GM12878 (cell line): ENCODE measurements around the gene TBC1D12. TPM values are rescaled to one million over a fixed set of nuclear protein-coding genes. Genes with fewer than 3 reads are reported as not detected.

ENCODE experiments used
- ATAC-seq: fragments of 200-7000 bp; cut with Tn5 transposase; 3 replicates; pipeline ENCODE4 v1.9.1; 2020; ENCODE audit warnings: mild to moderate bottlenecking, moderate library complexity
- BruUV-seq: library from RNA; stranded (reverse); fragments of 400-500 nt; replicated peaks from 2 replicates; lab custom pipeline; 2021; lab: Mats Ljungman, UMichigan
- CTCF ChIA-PET: fragments of 300-600 bp; sonication (Branson Sonifier 250); formaldehyde crosslinking; extraction: SDS; loops from one replicate; lab custom pipeline; 2021; ENCODE audit warnings: inconsistent platforms; lab: Yijun Ruan, JAX
- POLR2A ChIA-PET: fragments of 350-600 bp; formaldehyde crosslinking; extraction: SDS; loops from one replicate; lab custom pipeline; 2021; ENCODE audit warnings: inconsistent platforms; lab: Charles Lee
- RAD21 ChIA-PET: fragments of 300-600 bp; sonication (Branson Sonifier 250); formaldehyde crosslinking; loops from one replicate; lab custom pipeline; 2023; ENCODE audit warnings: antibody characterized with exemption; ENCODE audit not compliant: unreplicated experiment; lab: Charles Lee
- SMC1A ChIA-PET: fragments of 300-600 bp; sonication (Branson Sonifier 250); formaldehyde crosslinking; loops from one replicate; lab custom pipeline; 2023; ENCODE audit not compliant: unreplicated experiment, uncharacterized antibody; lab: Charles Lee
- DNase-seq: peaks from one replicate; pipeline ENCODE4 v3.0.0-alpha.2; 2011; ENCODE audit warnings: low read depth, low spot score
- FAIRE-seq: peaks from 3 replicates; lab custom pipeline; 2011; peaks lifted over from hg19 to GRCh38; lab: Jason Lieb, UNC
- H2AFZ ChIP-seq: 2 replicates; pipeline ENCODE4 v1.6.0; 2011; ENCODE audit warnings: low read depth, low read length, control low read depth; ENCODE audit not compliant: control insufficient read depth
- H3K27ac ChIP-seq: 2 replicates; pipeline ENCODE4 v1.5.1; 2011; ENCODE audit warnings: control low read depth; ENCODE audit not compliant: control insufficient read depth, insufficient read depth
- H3K27me3 ChIP-seq, 2 experiments: replicated peaks in 1 of 2; 2 replicates each; pipeline versions ENCODE4 v1.6.0 to v1.6.1; 2011; ENCODE audit warnings: low read length in 1 of 2; ENCODE audit not compliant: control insufficient read depth in 2 of 2, insufficient read depth in 2 of 2
- H3K36me3 ChIP-seq, 2 experiments: 2 replicates each; pipeline ENCODE4 v1.5.1; 2011; ENCODE audit warnings: low read length in 1 of 2; ENCODE audit not compliant: control insufficient read depth in 2 of 2, insufficient read depth in 2 of 2
- H3K4me1 ChIP-seq: 2 replicates; pipeline ENCODE4 v1.6.1; 2011; ENCODE audit warnings: mild to moderate bottlenecking, low read length, moderate library complexity, mixed read lengths; ENCODE audit not compliant: control insufficient read depth, insufficient read depth
- H3K4me2 ChIP-seq: 2 replicates; pipeline ENCODE4 v1.6.0; 2011; ENCODE audit warnings: control low read depth; ENCODE audit not compliant: control insufficient read depth, insufficient read depth
- H3K4me3 ChIP-seq: fragments of 200-600 bp; sonication (generic); 2 replicates; pipeline ENCODE4 v1.5.1; 2016
- H3K79me2 ChIP-seq: 2 replicates; pipeline ENCODE4 v1.6.0; 2011; ENCODE audit warnings: low read length; ENCODE audit not compliant: control insufficient read depth, insufficient read depth
- H3K9ac ChIP-seq: 2 replicates; pipeline ENCODE4 v1.8.0; 2011; ENCODE audit warnings: low read length, control low read depth, mixed read lengths; ENCODE audit not compliant: control insufficient read depth, insufficient read depth
- H3K9me3 ChIP-seq: replicated peaks from 3 replicates; pipeline ENCODE4 v1.5.1; 2011; ENCODE audit warnings: mild to moderate bottlenecking, low read length; ENCODE audit not compliant: control insufficient read depth, insufficient read depth
- H4K20me1 ChIP-seq: 2 replicates; pipeline ENCODE4 v1.6.0; 2011; ENCODE audit not compliant: control insufficient read depth, insufficient read depth
- BCL3 ChIP-seq: IDR thresholded peaks from 2 replicates; pipeline ENCODE4 v1.6.1; 2011; ENCODE audit warnings: borderline replicate concordance, low read depth, mild to moderate bottlenecking, moderate library complexity, low read length; ENCODE audit not compliant: insufficient read depth, poor library complexity, severe bottlenecking
- BHLHE40 ChIP-seq, 2 experiments: fragments of 450-650 bp in 1 of 2; IDR thresholded peaks; 2 replicates each; pipeline ENCODE4 v1.6.1; 2011 to 2017; ENCODE audit warnings: low read depth in 2 of 2, borderline replicate concordance in 1 of 2, improper control_type of control experiment in 1 of 2, low read length in 1 of 2, mild to moderate bottlenecking in 1 of 2
- CBFB ChIP-seq: IDR thresholded peaks from 2 replicates; pipeline ENCODE4 v1.6.1; 2016; ENCODE audit warnings: antibody characterized with exemption, low read depth
- CTCF ChIP-seq, 3 experiments: IDR thresholded peaks in 2 of 3; conservative IDR thresholded peaks in 1 of 3; 2 replicates each; pipeline ENCODE4 v1.5.1; 2011; ENCODE audit warnings: low read depth in 3 of 3, low read length in 3 of 3, mild to moderate bottlenecking in 3 of 3, control low read depth in 2 of 3, moderate library complexity in 2 of 3, inconsistent platforms in 1 of 3, mixed read lengths in 1 of 3; ENCODE audit not compliant: control insufficient read depth in 2 of 3, insufficient read depth in 1 of 3; ENCODE audit errors: extremely low read depth in 1 of 3
- EGR1 ChIP-seq, 2 experiments: IDR thresholded peaks; 1 replicate in 1 of 2; 2 replicates in 1 of 2; pipeline ENCODE4 v1.6.1; 2011 to 2012; ENCODE audit warnings: low read depth in 2 of 2, low read length in 2 of 2, borderline replicate concordance in 1 of 2, mild to moderate bottlenecking in 1 of 2, moderate library complexity in 1 of 2
- EP300 ChIP-seq, 2 experiments: fragments of 150-350 bp in 1 of 2; IDR thresholded peaks; 2 replicates each; pipeline ENCODE4 v1.6.1; 2011 to 2012; ENCODE audit warnings: low read depth in 2 of 2, low read length in 2 of 2, borderline replicate concordance in 1 of 2, improper control_type of control experiment in 1 of 2, inconsistent platforms in 1 of 2; ENCODE audit not compliant: control insufficient read depth in 1 of 2
- FOS ChIP-seq: IDR thresholded peaks from 3 replicates; pipeline ENCODE4 v1.6.1; 2011; ENCODE audit warnings: borderline replicate concordance; ENCODE audit not compliant: insufficient read length; ENCODE audit errors: extremely low read depth
- HDAC2 ChIP-seq: fragments of 200-600 bp; sonication (generic); IDR thresholded peaks from 2 replicates; pipeline ENCODE4 v1.6.1; 2017
- HDAC6 ChIP-seq: fragments of 200-600 bp; sonication (generic); IDR thresholded peaks from one replicate; pipeline ENCODE4 v1.8.0; 2017; ENCODE audit warnings: antibody characterized with exemption; ENCODE audit not compliant: unreplicated experiment
- IKZF2 ChIP-seq, 2 experiments: fragments of 450-650 bp; IDR thresholded peaks; 2 replicates each; pipeline ENCODE4 v1.6.1; 2017; ENCODE audit warnings: mild to moderate bottlenecking in 2 of 2, moderate library complexity in 2 of 2
- RBBP5 ChIP-seq: fragments of 200-600 bp; sonication (generic); conservative IDR thresholded peaks from 2 replicates; pipeline ENCODE4 v1.6.1; 2016
- RCOR1 ChIP-seq: conservative IDR thresholded peaks from 2 replicates; pipeline ENCODE4 v1.6.1; 2012; ENCODE audit warnings: low read depth, low read length, improper control_type of control experiment
- SKIL ChIP-seq: fragments of 450-650 bp; IDR thresholded peaks from 2 replicates; pipeline ENCODE4 v1.6.1; 2017; ENCODE audit warnings: mild to moderate bottlenecking, low read depth, inconsistent platforms; ENCODE audit not compliant: poor library complexity, severe bottlenecking
- SMAD5 ChIP-seq: IDR thresholded peaks from 2 replicates; pipeline ENCODE4 v1.6.1; 2016; ENCODE audit warnings: antibody characterized with exemption, low read depth
- TCF3 ChIP-seq: IDR thresholded peaks from 2 replicates; pipeline ENCODE4 v1.6.1; 2012; ENCODE audit warnings: low read depth, mild to moderate bottlenecking, low read length, borderline replicate concordance; ENCODE audit not compliant: insufficient read depth
- ZBED1 ChIP-seq: IDR thresholded peaks from 2 replicates; pipeline ENCODE4 v1.6.1; 2016; ENCODE audit warnings: borderline replicate concordance
- ZNF207 ChIP-seq: fragments of 450-650 bp; IDR thresholded peaks from 2 replicates; pipeline ENCODE4 v1.6.1; 2014; ENCODE audit warnings: antibody characterized with exemption, mild to moderate bottlenecking, borderline replicate concordance
- WGBS: methylation state at CpG from one replicate; pipeline ENCODE4 v1.1.6; 2016; ENCODE audit warnings: low lambda C conversion rate; ENCODE audit not compliant: insufficient replicate concordance, insufficient coverage; ENCODE audit errors: missing lambda C conversion rate; 5-methylcytosine and 5-hydroxymethylcytosine counted together
- in situ Hi-C: fragments of 300-500 bp; cut with MboI; formaldehyde crosslinking; loops from 9 replicates; pipeline ENCODE4 v1.14.3; 2018; ENCODE audit warnings: mixed read lengths
- intact Hi-C: fragments of 100-400 bp; cut with micrococcal nuclease; formaldehyde crosslinking; loops from one replicate; pipeline ENCODE4 v1.14.2; 2022; ENCODE audit not compliant: unreplicated experiment
- polyA plus RNA-seq, 11 experiments: library from polyadenylated mRNA; depleted of rRNA in 4 of 11; unstranded in 6 of 11; stranded (reverse) in 5 of 11; fragments of >200 nt; fragmentation: Nextera tagmentation in 4 of 11; fragmentation: Illumina TruSeq in 1 of 11; extraction: Ambion mirVana in 4 of 11; extraction: Trizol in 1 of 11; gene quantifications; 1 replicate in 1 of 11; 2 replicates in 10 of 11; pipeline versions ENCODE4 v1.2.1 to v1.2.3, GENCODE V29; 2011 to 2016; ENCODE audit warnings: inconsistent platforms in 2 of 11, missing spikeins in 2 of 11, low read depth in 1 of 11
- total RNA-seq, 4 experiments: library from RNA; depleted of rRNA in 3 of 4; stranded (reverse); fragments of >200 nt in 3 of 4; fragmentation: Illumina TruSeq in 1 of 4; extraction: Trizol in 1 of 4; gene quantifications; 2 replicates each; pipeline versions ENCODE4 v1.2.1 to v1.2.3, GENCODE V29; 2013 to 2021

TBC1D12 gene
- total and polyA plus RNA-seq, 10 of the 15 experiments (the other 5 are each of a cell fraction or from before 2014, with no cell fraction given), result 2.6 to 7.5 (median 3.8) TPM

- Histone ChIP-seq H3K4me3 (no peak overlapping the region), H3K79me2 (no peaks in the 10 kb centered on the region), H3K36me3 (no peaks in the 10 kb centered on the region), H3K9me3 (no peaks in the 10 kb centered on the region), H3K4me2 (no peak overlapping the region), H3K27ac (no peak overlapping the region), H4K20me1 (no peaks in the 10 kb centered on the region), H3K4me1 (no peaks in the 10 kb centered on the region), H3K9ac (no peak overlapping the region), H2AFZ (no peak overlapping the region), H3K27me3 (no peaks in the 10 kb centered on the region)
- RAD21 ChIA-PET, result no interaction called here
- FAIRE-seq, result no peak
- no peak for ATAC-seq
- in situ Hi-C loops (no loop called here), intact Hi-C loops (no loop called here)
- DNase-seq, result no peak
- no peak for TF ChIP-seq CBFB
- no peak for TF ChIP-seq RBBP5
- no peak for TF ChIP-seq FOS
- no peak for TF ChIP-seq HDAC6
- no peak for TF ChIP-seq BHLHE40 (IDR thresholded peaks at IDR 0.05; ENCODE audit: borderline replicate concordance in 1 of 2, low read depth in 2 of 2, low read length in 1 of 2)
- no peak for TF ChIP-seq EP300 (IDR thresholded peaks at IDR 0.05; ENCODE audit: borderline replicate concordance in 1 of 2, control insufficient read depth in 1 of 2, low read depth in 2 of 2, low read length in 2 of 2)
- TF ChIP-seq IKZF2 (IDR thresholded peaks at IDR 0.05), result no peak
- no peak for TF ChIP-seq HDAC2
- TF ChIP-seq EGR1 (IDR thresholded peaks at IDR 0.05; ENCODE audit: borderline replicate concordance in 1 of 2, low read depth in 2 of 2, low read length in 2 of 2), result no peak
- no peak for TF ChIP-seq ZNF207
- TF ChIP-seq BCL3, result no peak
- TF ChIP-seq TCF3, result no peak
- no peak for TF ChIP-seq CTCF (IDR thresholded peaks at IDR 0.05 in 2 of 3, conservative IDR thresholded peaks at IDR 0.05 in 1 of 3; ENCODE audit: control insufficient read depth in 2 of 3, extremely low read depth in 1 of 3, insufficient read depth in 1 of 3, low read depth in 3 of 3, low read length in 3 of 3)
- TF ChIP-seq RCOR1, result no peak
- TF ChIP-seq SMAD5, result no peak
- no peak for TF ChIP-seq ZBED1
- no peak for TF ChIP-seq SKIL
- POLR2A ChIA-PET, result no interaction called here
- CTCF ChIA-PET, result no interaction called here
- WGBS, result 96% methylated on average over 3 of the region's 3 CpGs
- SMC1A ChIA-PET, result interaction anchor here (0.7 kb wide), 1 partner anchor 19 kb away, joined by 3 read pairs; no protein-coding TSS in a partner anchor
- no TSS peak for BruUV-seq
Observed at GRCh38 chr10:94489976-94490788, 87.8 kb downstream of the TBC1D12 start.
